GM23248 (cell line): ENCODE measurements around the gene MYO1G. TPM values are rescaled to one million over a fixed set of nuclear protein-coding genes. Genes with fewer than 3 reads are reported as not detected.

Source experiments
- DNase-seq: peaks from one replicate; pipeline ENCODE4 v3.0.0-alpha.2; 2015
- H2AFZ ChIP-seq: fragments of 200-600 bp; sonication (generic); 2 replicates; pipeline ENCODE4 v1.6.1; 2016; ENCODE audit warnings: antibody characterized with exemption
- H3F3A ChIP-seq: fragments of 200-600 bp; sonication (generic); 2 replicates; pipeline ENCODE4 v1.6.1; 2016; ENCODE audit warnings: mild to moderate bottlenecking, antibody characterized with exemption, mixed run types; ENCODE audit not compliant: insufficient read depth
- H3K27ac ChIP-seq: fragments of 200-600 bp; sonication (generic); 2 replicates; pipeline ENCODE4 v1.5.1; 2016; ENCODE audit warnings: mild to moderate bottlenecking
- H3K27me3 ChIP-seq: fragments of 200-600 bp; sonication (generic); replicated peaks from 2 replicates; pipeline ENCODE4 v1.6.1; 2016; ENCODE audit warnings: mild to moderate bottlenecking; ENCODE audit not compliant: insufficient read depth
- H3K36me3 ChIP-seq: fragments of 200-600 bp; sonication (generic); 2 replicates; pipeline ENCODE4 v1.6.1; 2016; ENCODE audit warnings: low read depth, mild to moderate bottlenecking
- H3K4me1 ChIP-seq: fragments of 200-600 bp; sonication (generic); 2 replicates; pipeline ENCODE4 v1.6.1; 2016; ENCODE audit warnings: mild to moderate bottlenecking; ENCODE audit not compliant: insufficient read depth
- H3K4me2 ChIP-seq: fragments of 200-600 bp; sonication (generic); one replicate; pipeline ENCODE4 v1.6.1; 2016; ENCODE audit warnings: mild to moderate bottlenecking; ENCODE audit not compliant: unreplicated experiment
- H3K4me3 ChIP-seq: fragments of 200-600 bp; sonication (generic); 2 replicates; pipeline ENCODE4 v1.5.1; 2016; ENCODE audit warnings: mild to moderate bottlenecking
- H3K79me2 ChIP-seq: fragments of 200-600 bp; sonication (generic); 2 replicates; pipeline ENCODE4 v1.6.1; 2016; ENCODE audit warnings: mild to moderate bottlenecking; ENCODE audit not compliant: insufficient read depth
- H3K9ac ChIP-seq: fragments of 200-600 bp; sonication (generic); 2 replicates; pipeline ENCODE4 v1.6.1; 2016; ENCODE audit warnings: mild to moderate bottlenecking
- H3K9me2 ChIP-seq: fragments of 200-600 bp; sonication (generic); 2 replicates; pipeline ENCODE4 v1.6.1; 2016; ENCODE audit warnings: mixed run types, mild to moderate bottlenecking, moderate library complexity; ENCODE audit not compliant: insufficient read depth
- H3K9me3 ChIP-seq: fragments of 200-600 bp; sonication (generic); one replicate; pipeline ENCODE4 v1.6.1; 2017; ENCODE audit warnings: low read depth
- H4K20me1 ChIP-seq: fragments of 200-600 bp; sonication (generic); 2 replicates; pipeline ENCODE4 v1.6.0; 2016; ENCODE audit not compliant: insufficient read depth
- EZH2 ChIP-seq: fragments of 200-600 bp; sonication (generic); IDR thresholded peaks from 2 replicates; pipeline ENCODE4 v1.6.1; 2018; ENCODE audit warnings: antibody characterized with exemption, mild to moderate bottlenecking; ENCODE audit not compliant: insufficient read depth, poor library complexity, severe bottlenecking
- EZH2phosphoT487 ChIP-seq: fragments of 200-600 bp; sonication (generic); IDR thresholded peaks from 2 replicates; pipeline ENCODE4 v1.6.1; 2018; ENCODE audit warnings: antibody characterized with exemption, moderate library complexity, mild to moderate bottlenecking, low read depth; ENCODE audit not compliant: insufficient read depth
- WGBS, 2 experiments: methylation state at CpG; one replicate each; pipeline ENCODE4 v1.1.6; 2015 to 2017; ENCODE audit warnings: low lambda C conversion rate in 2 of 2, low coverage in 1 of 2; ENCODE audit errors: missing lambda C conversion rate in 2 of 2; 5-methylcytosine and 5-hydroxymethylcytosine counted together
- in situ Hi-C: fragments of 300-500 bp; cut with MboI; formaldehyde crosslinking; loops from 2 replicates; pipeline ENCODE4 v1.15.0; 2020
- polyA plus RNA-seq: library from polyadenylated mRNA; unstranded; fragments of >200 nt; fragmentation: Nextera tagmentation; extraction: Ambion mirVana; gene quantifications from 2 replicates; pipeline ENCODE4 v1.2.1, GENCODE V29; 2016
- total RNA-seq: library from RNA; depleted of rRNA; stranded (reverse); fragments of >200 nt; shearing (Covaris generic); gene quantifications from 2 replicates; pipeline ENCODE4 v1.2.3, GENCODE V29; 2014

Gene MYO1G
- total and polyA plus RNA-seq, 2 experiments from 2014 or later, result not detected

DNA sequence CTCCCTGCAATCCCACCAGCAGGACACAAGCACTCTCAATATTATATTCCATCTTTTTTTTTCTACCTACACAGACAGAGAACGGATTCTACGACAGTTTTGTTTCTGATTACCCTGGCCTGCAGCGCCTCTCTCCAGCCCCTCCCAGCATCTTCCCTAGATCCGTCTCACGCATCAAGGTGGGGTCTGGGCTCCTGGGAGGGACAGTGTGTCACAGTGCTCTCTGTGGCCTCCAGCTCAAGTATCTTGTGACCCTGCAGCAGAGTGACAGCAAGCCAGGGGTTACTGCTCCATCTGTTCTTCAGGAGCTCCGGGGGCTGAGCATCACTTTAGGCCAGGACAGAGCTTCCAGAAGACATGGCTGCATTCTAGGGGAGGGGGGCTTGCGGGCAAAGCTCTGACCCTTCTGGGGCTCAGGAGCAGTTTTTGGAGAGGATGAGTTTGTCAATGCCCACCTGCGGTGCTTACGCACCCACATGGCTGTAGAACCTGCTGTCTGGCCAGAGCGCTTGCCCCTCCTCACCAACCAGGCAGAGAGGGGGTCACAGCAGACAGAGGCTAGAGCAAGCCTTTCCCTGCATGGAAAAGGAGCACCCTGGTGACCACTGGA is 22.6 kb downstream of the MYO1G start:
- Histone ChIP-seq H3K9ac (no peak overlapping the region), H2AFZ (no peak overlapping the region), H3K9me2 (no peaks in the 10 kb centered on the region), H3K4me2 (no peak overlapping the region), H3F3A (no peaks in the 10 kb centered on the region), H3K27ac (no peak overlapping the region), H3K36me3 (no peaks in the 10 kb centered on the region), H3K4me3 (no peak overlapping the region), H3K79me2 (no peaks in the 10 kb centered on the region), H3K4me1 (no peaks in the 10 kb centered on the region), H3K9me3 (no peaks in the 10 kb centered on the region), H4K20me1 (no peaks in the 10 kb centered on the region), H3K27me3 (peaks cover 7% of the 10 kb centered on the region)
- DNase-seq, result no peak
- TF ChIP-seq EZH2phosphoT487 (no peak), EZH2 (no peak)
- 77 to 79% methylated on average over 10 of the region's 10 CpGs for WGBS, 2 experiments
- in situ Hi-C loops, result no loop called here

DNA sequence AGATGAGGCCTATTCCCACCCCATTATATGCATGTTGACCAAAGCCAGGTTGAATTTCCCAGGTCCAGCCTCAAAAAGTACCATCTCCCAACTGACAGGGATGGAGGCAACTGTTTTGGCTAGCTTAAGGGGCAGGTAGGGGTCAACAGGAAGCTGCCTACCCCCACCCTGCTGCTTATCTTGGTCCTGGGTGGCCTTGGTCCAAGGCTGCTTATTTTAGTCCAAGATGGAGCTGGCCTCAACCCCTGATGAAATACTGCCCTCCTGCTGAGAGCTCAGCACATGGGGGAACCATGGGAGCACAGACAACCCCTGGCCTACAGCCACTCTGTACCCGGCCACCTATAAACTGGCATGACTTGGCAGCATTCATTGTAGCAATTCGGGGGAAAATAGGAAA is 23.1 kb downstream of the MYO1G start:
- no peaks in the 10 kb centered on the region for H3K4me1 ChIP-seq
- DNase-seq, result no peak
- no peaks in the 10 kb centered on the region for H3K9me2 ChIP-seq
- no peak overlapping the region for H3K9ac ChIP-seq
- H2AFZ ChIP-seq, result no peak overlapping the region
- no peaks in the 10 kb centered on the region for H4K20me1 ChIP-seq
- no peak overlapping the region for H3K4me2 ChIP-seq
- peaks cover 11% of the 10 kb centered on the region for H3K27me3 ChIP-seq
- TF ChIP-seq EZH2phosphoT487, result no peak
- H3K9me3 ChIP-seq, result no peaks in the 10 kb centered on the region
- in situ Hi-C loops, result no loop called here
- H3F3A ChIP-seq, result no peaks in the 10 kb centered on the region
- 30 to 45% methylated on average over 2 of the region's 2 CpGs for whole genome bisulfite sequencing, 2 experiments
- no peaks in the 10 kb centered on the region for H3K36me3 ChIP-seq
- no peaks in the 10 kb centered on the region for H3K79me2 ChIP-seq
- no peak overlapping the region for H3K27ac ChIP-seq
- no peak overlapping the region for H3K4me3 ChIP-seq

DNA sequence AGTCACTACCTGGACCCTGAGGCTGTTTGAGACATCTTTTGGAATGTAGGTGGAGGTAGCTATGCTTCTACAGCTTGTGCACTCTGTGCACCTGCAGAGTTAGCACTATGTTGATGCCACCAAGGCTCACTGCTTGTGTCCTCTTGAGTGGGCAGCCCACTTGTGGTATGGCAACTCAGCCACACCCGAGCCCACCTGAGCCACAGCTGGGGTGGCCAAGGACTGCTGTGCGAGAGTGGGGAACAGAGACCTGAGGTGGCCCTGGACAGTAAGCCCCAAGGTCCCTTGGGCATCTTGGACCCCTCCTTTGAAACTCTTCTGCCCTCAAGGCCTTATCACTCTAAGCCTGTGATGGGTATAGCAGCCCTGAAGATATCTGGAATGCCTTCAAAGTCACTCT is 25.7 kb downstream of the MYO1G start:
- Histone ChIP-seq H3K4me3 (no peak overlapping the region), H3K9me3 (no peaks in the 10 kb centered on the region), H3K9me2 (no peaks in the 10 kb centered on the region), H3K4me1 (no peaks in the 10 kb centered on the region), H3K27ac (no peak overlapping the region), H3F3A (no peaks in the 10 kb centered on the region), H3K9ac (no peak overlapping the region), H4K20me1 (no peaks in the 10 kb centered on the region), H3K79me2 (no peaks in the 10 kb centered on the region), H3K36me3 (no peaks in the 10 kb centered on the region), H3K27me3 (peaks cover 18% of the 10 kb centered on the region), H2AFZ (no peak overlapping the region), H3K4me2 (no peak overlapping the region)
- in situ Hi-C loops, result no loop called here
- 51 to 75% methylated on average over 2 of the region's 2 CpGs for WGBS, 2 experiments
- TF ChIP-seq EZH2phosphoT487, result no peak
- no peak for TF ChIP-seq EZH2
- DNase-seq, result no peak

DNA sequence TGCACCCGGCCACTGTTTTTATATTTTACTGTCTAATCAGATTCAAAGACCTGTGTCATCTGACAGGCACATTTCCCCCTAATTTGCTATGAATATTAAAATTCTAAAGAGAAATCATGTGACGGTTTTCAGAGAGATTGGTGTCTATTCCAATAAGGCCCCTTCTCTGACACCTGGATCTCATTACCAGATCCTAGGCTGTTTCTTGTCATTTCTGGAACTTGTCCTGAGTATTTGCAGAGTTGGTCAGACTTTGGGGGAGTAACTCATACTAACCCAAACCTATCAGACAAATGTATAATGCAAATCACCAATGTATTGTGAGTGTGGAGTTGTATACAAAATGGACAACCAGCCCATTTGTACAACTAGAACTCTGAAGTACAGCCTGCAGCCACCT is 29.5 kb downstream of the MYO1G start:
- TF ChIP-seq EZH2 (no peak), EZH2phosphoT487 (no peak)
- Histone ChIP-seq H3K4me2 (no peak overlapping the region), H3K27ac (no peak overlapping the region), H3K36me3 (no peaks in the 10 kb centered on the region), H4K20me1 (no peaks in the 10 kb centered on the region), H2AFZ (no peak overlapping the region), H3K9ac (no peak overlapping the region), H3F3A (no peaks in the 10 kb centered on the region), H3K9me2 (no peaks in the 10 kb centered on the region), H3K9me3 (no peaks in the 10 kb centered on the region), H3K4me3 (no peak overlapping the region), H3K4me1 (no peaks in the 10 kb centered on the region), H3K27me3 (peaks cover 25% of the 10 kb centered on the region), H3K79me2 (no peaks in the 10 kb centered on the region)
- in situ Hi-C loops, result no loop called here
- no peak for DNase-seq
- WGBS, 2 experiments, result 22 to 31% methylated on average over 2 of the region's 2 CpGs

DNA sequence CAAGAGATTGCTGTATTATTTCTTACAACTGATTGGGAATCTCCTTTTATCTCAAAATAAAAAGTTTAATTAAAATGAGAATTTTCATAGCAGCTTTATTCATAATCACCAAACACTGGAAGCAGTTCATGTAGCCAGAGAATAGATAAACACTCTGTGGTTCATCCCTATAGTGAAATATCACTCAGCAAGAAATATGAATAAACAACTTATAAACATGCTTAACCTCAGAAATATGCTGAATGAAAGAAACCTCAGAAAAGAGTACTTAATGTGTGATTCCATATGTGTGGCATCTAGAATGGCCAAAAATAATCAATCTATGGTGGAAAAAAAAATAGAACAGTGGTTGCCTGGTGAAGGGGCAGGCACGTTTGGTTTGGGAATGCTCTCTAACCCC is 33.3 kb downstream of the MYO1G start:
- Histone ChIP-seq H3K4me1 (no peaks in the 10 kb centered on the region), H3K4me3 (no peak overlapping the region), H3F3A (no peaks in the 10 kb centered on the region), H4K20me1 (no peaks in the 10 kb centered on the region), H3K9me3 (no peaks in the 10 kb centered on the region), H3K36me3 (no peaks in the 10 kb centered on the region), H2AFZ (no peak overlapping the region), H3K9ac (no peak overlapping the region), H3K4me2 (no peak overlapping the region), H3K79me2 (no peaks in the 10 kb centered on the region), H3K27ac (no peak overlapping the region), H3K27me3 (peaks cover 12% of the 10 kb centered on the region; the same call in 1 of the 2 replicates), H3K9me2 (no peaks in the 10 kb centered on the region)
- 7 to 10% methylated on average over 1 of the region's 1 CpG for WGBS, 2 experiments
- no peak for TF ChIP-seq EZH2phosphoT487
- no peak for TF ChIP-seq EZH2
- DNase-seq, result no peak
- in situ Hi-C loops, result no loop called here
